Measurements from ENCODE around the gene MYCN. TPM values are rescaled to one million over a fixed set of nuclear protein-coding genes. Genes with fewer than 3 reads are reported as not detected.
A peak's percentile ranks its signal among the peaks of the same experiment; 100 is the strongest.
"Not testable (repeated sequence)": the region's sequence is repeated elsewhere in the genome, so short reads cannot be mapped to it uniquely, and the experiment has no call there.

The MYCN gene
- polyA plus RNA-seq, 1 donor, result 5.5 TPM

GRCh38 chr2:15943378-15944280, 3.3 kb downstream of the MYCN start:
- peak; percentile 62 for DNase-seq (ENCODE audit: low read depth)

DNA sequence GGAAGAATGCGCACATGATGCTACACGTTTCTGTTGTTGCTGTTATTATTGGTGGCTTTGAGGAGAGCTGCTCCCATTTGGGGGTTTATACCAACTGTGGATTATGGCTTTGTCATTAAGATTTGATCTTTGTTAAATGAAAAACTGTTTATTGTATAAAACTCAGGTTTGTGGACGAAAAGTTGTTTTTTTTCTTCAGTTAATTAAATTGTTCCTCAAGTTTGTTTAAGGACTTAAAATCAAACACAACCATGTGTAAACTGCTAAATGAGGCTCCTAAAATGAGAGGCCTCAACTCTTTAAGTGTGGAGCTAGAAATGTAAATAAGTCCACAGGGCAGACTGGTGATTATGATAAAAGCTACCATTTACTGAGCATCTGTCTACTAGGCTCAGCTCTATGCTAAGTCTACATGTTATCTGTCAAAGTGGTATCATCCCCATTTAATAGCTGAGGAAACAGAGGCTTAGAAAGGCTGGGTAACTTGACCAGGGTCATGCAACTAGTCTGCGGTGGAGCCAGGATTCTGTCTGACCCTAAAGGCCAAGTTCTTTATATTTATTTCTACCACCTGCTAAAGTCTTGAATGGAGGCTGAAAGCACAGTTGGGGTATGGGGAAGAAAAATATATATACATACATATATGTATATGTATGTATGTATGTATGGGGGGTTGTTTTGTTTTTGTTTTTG, 4.1 kb downstream of the MYCN start:
- no peak for DNase-seq (ENCODE audit: low read depth)

DNA sequence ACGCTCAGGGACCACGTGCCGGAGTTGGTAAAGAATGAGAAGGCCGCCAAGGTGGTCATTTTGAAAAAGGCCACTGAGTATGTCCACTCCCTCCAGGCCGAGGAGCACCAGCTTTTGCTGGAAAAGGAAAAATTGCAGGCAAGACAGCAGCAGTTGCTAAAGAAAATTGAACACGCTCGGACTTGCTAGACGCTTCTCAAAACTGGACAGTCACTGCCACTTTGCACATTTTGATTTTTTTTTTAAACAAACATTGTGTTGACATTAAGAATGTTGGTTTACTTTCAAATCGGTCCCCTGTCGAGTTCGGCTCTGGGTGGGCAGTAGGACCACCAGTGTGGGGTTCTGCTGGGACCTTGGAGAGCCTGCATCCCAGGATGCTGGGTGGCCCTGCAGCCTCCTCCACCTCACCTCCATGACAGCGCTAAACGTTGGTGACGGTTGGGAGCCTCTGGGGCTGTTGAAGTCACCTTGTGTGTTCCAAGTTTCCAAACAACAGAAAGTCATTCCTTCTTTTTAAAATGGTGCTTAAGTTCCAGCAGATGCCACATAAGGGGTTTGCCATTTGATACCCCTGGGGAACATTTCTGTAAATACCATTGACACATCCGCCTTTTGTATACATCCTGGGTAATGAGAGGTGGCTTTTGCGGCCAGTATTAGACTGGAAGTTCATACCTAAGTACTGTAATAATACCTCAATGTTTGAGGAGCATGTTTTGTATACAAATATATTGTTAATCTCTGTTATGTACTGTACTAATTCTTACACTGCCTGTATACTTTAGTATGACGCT, 5.8 kb downstream of the MYCN start:
- no peak for DNase-seq (ENCODE audit: low read depth)

DNA sequence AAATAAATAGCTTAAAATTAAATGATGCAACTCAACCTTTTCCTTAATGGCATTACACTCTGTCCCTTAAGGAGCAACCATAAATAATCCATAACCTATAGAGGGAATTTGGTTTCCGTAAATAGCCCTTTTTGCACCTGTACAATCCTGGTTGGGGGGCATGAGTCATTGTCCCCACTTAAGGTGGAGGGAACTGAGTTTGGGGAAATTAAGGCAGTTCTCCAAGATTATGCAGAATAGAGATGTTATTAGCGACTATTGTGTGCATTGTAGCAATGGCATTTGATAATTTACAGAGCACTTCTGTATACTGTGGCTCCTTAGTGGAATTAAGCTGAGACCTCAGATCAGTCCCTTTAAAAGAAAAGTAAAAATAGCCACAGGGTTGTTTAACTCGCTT, 6.6 kb downstream of the MYCN start:
- no peak for DNase-seq (ENCODE audit: low read depth)

DNA sequence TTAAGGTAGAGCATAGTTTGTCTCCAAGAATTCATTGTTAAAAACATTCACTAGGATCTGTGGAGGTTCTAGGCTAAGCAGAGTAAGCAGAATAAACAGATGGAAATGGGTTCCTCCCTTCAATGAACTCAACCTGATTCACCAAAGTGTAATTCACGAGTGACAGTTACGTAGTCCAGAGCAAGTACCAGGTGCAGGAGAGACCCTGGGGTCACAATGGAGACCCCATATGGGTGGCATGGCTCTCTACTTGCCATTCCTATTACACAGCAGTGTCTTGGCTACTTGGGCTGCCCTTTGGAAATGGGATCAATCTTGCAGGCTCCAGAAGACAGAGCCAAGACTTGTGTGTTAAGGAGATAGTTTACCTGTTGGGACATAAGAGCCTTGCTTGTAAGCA, 7.1 kb downstream of the MYCN start:
- no peak for DNase-seq (ENCODE audit: low read depth)

DNA sequence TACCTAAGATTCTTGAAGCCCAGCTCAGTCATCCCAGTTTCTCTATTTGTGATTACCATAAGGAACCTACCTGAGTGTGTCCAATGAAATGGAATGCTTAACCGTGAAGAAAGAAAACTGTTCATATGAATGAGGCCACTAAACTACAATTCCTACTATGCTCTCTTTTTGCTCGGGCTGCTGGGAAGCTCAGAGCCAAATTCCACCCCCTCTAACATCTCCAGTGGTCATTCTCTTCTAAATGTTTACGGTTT, 8.3 kb downstream of the MYCN start:
- no peak for DNase-seq (ENCODE audit: low read depth)

GRCh38 chr2:15949126-15949525, 8.8 kb downstream of the MYCN start:
- DNase-seq (ENCODE audit: low read depth), result no peak

GRCh38 chr2:15949551-15949950, 9.2 kb downstream of the MYCN start:
- DNase-seq (ENCODE audit: low read depth), result no peak

DNA sequence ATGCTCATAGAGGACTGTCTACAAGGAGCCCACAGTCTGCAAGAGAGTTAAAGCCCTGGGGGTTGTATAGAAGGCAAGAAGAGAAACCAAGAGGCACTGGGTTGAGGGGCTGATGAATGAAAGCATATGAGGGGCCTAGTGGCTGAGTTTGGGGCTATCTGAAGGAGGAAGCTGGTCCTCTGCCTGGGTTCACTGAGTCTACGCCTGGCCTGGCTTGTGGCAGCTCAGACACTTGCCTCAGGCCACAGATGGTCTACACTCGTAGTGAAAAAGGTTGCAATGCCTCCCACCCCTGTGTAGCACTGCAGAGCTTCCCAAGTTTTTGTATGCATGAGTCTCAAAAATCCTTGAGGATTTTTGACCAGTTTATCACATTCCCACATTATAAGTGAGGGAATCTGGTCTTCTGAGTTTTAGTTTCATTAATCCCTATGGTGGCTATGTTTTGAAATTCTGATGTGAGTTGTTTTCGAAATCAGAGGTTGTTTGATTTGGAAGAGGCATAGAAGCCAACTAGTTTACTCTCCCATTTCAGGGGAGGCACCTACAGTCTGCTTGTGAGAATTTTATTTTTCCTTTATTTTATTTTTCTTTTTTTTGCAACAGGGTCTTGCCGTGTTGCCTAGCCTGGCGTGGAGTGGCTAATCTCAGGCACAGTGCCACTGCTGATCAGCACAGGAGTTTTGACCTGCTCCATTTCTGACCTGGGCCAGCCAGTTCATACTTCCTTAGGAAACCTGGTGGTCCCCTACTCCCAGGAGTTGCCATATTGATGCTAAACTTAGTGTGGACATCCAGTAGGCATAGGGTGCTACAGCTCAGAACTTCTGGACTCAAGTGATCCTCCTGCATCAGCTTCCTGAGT, 10.0 kb downstream of the MYCN start:
- no peak for DNase-seq (ENCODE audit: low read depth)

GRCh38 chr2:15951936-15952335, 11.6 kb downstream of the MYCN start:
- not testable (repeated sequence) for DNase-seq (ENCODE audit: low read depth)

- no peak for DNase-seq (ENCODE audit: low read depth)
Measured at GRCh38 chr2:15952451-15953146, 12.2 kb downstream of the MYCN start.

DNA sequence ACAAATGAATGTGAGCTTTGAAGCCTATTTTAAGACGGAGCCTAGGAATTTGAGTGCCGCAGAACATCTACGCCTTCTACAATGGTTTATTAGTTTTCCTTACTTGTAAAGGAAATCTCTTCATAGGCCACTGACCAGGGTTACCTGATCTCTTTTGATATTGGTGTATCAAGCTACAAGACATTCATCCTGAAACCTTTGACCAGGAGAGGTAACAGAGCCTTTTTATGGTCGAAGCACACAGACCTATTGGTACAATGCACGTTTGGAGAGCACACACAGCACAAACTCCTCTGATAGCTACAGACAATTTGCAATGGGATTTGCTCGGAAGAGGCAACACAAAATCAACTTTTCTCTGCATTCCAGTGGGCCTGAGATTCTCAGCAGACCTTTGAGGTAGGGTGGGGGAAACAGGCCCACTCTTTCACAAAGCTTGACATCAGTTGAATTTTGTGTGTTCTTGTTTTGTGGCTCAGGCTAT, 12.8 kb downstream of the MYCN start:
- DNase-seq (ENCODE audit: low read depth), result no peak

GRCh38 chr2:15953891-15954680, 13.7 kb downstream of the MYCN start:
- no peak for DNase-seq (ENCODE audit: low read depth)

DNA sequence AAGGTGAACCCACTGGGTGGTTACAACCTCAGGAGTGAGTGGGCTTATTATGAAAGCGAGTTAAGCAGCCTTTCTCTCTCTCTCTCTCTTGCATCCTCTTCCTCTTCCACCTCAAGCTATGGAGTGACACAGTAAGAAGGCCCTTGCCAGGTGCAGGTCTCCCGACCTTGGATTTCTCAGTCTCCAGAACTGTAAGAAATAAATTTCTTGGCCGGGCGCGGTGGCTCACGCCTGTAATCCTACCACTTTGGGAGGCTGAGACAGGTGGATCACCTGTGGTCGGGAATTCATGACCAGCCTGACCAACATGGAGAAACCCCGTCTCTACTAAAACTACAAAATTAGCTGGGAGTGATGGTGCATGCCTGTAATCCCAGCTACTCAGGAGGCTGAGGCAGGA, 14.4 kb downstream of the MYCN start:
- no peak for DNase-seq (ENCODE audit: low read depth)

- no peak for DNase-seq (ENCODE audit: low read depth)
Measured at GRCh38 chr2:15955232-15955988, 15.1 kb downstream of the MYCN start.

- no peak for DNase-seq (ENCODE audit: low read depth)
Measured at GRCh38 chr2:15956230-15956629, 15.9 kb downstream of the MYCN start.

DNA sequence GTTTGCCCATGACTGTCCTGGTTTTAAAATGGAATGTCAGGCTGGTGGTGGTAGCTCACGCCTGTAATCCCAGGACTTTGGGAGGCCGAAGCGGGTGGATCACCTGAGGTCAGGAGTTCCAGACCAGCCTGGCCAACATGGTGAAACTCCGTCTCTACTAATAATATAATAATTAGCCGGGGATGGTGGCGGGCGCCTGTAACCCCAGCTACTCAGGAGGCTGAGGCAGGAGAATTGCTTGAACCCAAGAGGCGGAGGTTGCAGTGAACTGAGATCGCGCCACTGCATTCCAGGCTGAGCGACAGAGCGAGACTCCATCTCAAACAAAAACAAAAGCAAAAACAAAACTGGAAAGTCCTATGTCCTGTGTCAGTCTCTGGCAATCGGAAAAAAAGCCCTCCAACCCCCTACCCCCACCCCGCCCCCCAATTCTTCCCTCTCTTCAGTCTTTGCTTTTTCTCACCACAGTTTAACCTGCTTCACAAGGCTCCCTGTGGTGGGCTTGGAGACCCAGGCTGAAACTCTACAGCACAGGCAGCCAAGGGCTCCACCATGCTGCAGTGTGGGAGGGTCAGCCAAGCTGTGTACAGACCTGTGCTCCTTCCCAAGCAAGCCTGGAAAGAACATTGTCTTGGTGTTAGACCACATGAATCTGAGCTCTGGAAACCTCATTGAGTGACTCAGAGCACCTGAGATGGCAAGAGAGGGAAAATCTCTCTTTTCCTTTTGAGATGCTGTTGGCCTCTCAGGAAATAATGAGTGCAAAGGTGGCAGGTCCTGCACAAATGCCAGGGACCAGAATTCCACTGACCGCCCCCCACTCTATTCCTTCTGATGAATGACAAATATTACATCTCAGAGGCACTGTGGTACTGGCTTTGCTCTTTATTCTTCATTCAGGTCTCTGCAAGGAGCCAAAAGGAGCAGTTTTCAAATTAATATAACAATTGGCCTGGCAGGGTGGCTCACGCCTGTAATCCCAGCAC, 16.7 kb downstream of the MYCN start:
- DNase-seq (ENCODE audit: low read depth), result no peak

Measured in forelimb muscle (tissue), 1 donor.